NB4 (cell line): ENCODE data around the gene NDRG4.

ENCODE experiments used
- DNase-seq: peaks from one replicate; pipeline ENCODE4 v3.0.0; 2010; ENCODE audit warnings: low read depth
- H3K4me3 ChIP-seq: one replicate; pipeline ENCODE4 v1.5.1; 2011; ENCODE audit warnings: mild to moderate bottlenecking, low read depth, low read length, moderate library complexity
- CTCF ChIP-seq: IDR thresholded peaks from one replicate; pipeline ENCODE4 v1.5.1; 2012; ENCODE audit warnings: low read depth, low read length
- MAX ChIP-seq: IDR thresholded peaks from 2 replicates; pipeline ENCODE4 v1.6.1; 2011; ENCODE audit warnings: low read depth, low read length
- MYC ChIP-seq: IDR thresholded peaks from 2 replicates; pipeline ENCODE4 v1.6.1; 2011; ENCODE audit warnings: low read depth, low read length
- POLR2A ChIP-seq: IDR thresholded peaks from 2 replicates; pipeline ENCODE4 v1.6.1; 2011; ENCODE audit warnings: mild to moderate bottlenecking; ENCODE audit not compliant: insufficient read length; ENCODE audit errors: extremely low read depth

The NDRG4 gene

GRCh38 chr16:58518980-58519368, 19.0 kb downstream of the NDRG4 start:
- no peak for DNase-seq
- TF ChIP-seq POLR2A = no peak
- TF ChIP-seq CTCF = no peak
- TF ChIP-seq MYC = no peak
- TF ChIP-seq MAX = no peak
- H3K4me3 ChIP-seq = no peak overlapping the region

GRCh38 chr16:58519707-58520106, 19.8 kb downstream of the NDRG4 start:
- no peak overlapping the region for H3K4me3 ChIP-seq
- TF ChIP-seq MYC (no peak), CTCF (no peak), POLR2A (no peak), MAX (no peak)
- DNase-seq = no peak

GRCh38 chr16:58530179-58530578, 30.2 kb downstream of the NDRG4 start:
- no peak overlapping the region for H3K4me3 ChIP-seq
- DNase-seq = no peak
- TF ChIP-seq CTCF (no peak), MAX (no peak), POLR2A (no peak), MYC (no peak)

GRCh38 chr16:58532414-58532813, 32.5 kb downstream of the NDRG4 start:
- DNase-seq = no peak
- no peak overlapping the region for H3K4me3 ChIP-seq
- TF ChIP-seq CTCF = no peak
- TF ChIP-seq POLR2A = no peak
- TF ChIP-seq MYC = no peak
- no peak for TF ChIP-seq MAX

GRCh38 chr16:58533751-58534470, 34.0 kb downstream of the NDRG4 start:
- TF ChIP-seq MAX (no peak), CTCF (no peak), MYC (no peak)
- H3K4me3 ChIP-seq = no peak overlapping the region
- DNase-seq = no peak
